A549 treated with DMSO at 1 μM for 4 hours (cell line): ENCODE data around the gene ELOVL2. TPM values are rescaled to one million over a fixed set of nuclear protein-coding genes. Genes with fewer than 3 reads are reported as not detected.

Experiments used
- total RNA-seq: library from RNA; stranded (reverse); fragments of 200-300 nt; extraction: Qiagen RNA extraction; gene quantifications from 5 replicates; pipeline ENCODE4 v1.2.3, GENCODE V29; 2022; ENCODE audit warnings: low read depth

The ELOVL2 gene, protein sequence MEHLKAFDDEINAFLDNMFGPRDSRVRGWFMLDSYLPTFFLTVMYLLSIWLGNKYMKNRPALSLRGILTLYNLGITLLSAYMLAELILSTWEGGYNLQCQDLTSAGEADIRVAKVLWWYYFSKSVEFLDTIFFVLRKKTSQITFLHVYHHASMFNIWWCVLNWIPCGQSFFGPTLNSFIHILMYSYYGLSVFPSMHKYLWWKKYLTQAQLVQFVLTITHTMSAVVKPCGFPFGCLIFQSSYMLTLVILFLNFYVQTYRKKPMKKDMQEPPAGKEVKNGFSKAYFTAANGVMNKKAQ
- total RNA-seq, result 6.3 to 9.1 TPM (median 7.9 TPM) in 5 replicates

DNA sequence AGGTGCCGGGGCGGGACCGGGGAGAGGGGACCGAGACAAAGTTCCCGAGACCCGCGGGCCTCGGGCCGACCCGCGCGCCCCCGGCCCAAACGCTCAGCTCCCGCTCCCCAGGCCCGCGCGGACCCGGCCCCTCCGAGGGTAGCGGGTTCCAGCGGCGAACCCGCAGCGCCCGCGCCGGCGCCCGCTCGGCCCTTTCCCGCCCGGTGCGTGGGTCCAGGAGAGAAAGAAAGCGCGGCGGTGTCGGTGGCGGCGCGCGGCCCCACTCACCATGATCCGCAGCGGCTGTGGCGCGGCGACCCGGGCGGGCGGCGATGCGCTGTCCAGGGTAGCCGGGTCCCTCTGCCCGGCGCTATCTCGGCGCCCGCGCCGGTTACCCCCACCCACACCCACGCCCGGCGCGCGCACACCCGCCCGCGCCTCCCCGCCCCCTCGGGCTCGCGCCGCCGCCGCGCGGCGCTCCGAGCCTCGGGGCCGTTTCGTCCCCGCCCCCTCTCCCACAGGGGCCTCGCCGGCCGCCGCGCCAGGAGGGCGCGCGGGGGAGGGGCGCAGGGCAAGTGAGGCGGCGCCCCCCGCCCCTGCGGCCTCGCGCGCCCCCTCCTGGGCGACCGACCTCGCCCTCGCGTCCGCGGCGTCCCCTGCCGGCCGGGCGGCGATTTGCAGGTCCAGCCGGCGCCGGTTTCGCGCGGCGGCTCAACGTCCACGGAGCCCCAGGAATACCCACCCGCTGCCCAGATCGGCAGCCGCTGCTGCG is at the start of gene ELOVL2:
Gene ELOVL2, minus strand, starts transcription at position 345 of the 751 bp plus-strand sequence. Its CDS starts 75 bp downstream, at position 270.

Other genes starting within 250 kb of the ELOVL2 start
- 0.13 to 0.21 TPM (median 0.15 TPM) in 5 replicates for gene MAK, start 205.8 kb downstream of the ELOVL2 start, total RNA-seq
- gene GCM2, start 162.3 kb downstream of the ELOVL2 start, total RNA-seq, result 0.03 TPM in 1 of 5 replicates, not detected in the others
- 1.8 to 3.3 TPM (median 3.1 TPM) in 5 replicates for gene SYCP2L, start 157.3 kb downstream of the ELOVL2 start, total RNA-seq
- gene SMIM13, start 49.5 kb upstream of the ELOVL2 start, total RNA-seq, result 12.7 to 19.5 TPM (median 17.1 TPM) in 5 replicates
- not detected in 5 replicates for gene ERVFRD-1, start 67.4 kb upstream of the ELOVL2 start, total RNA-seq
- 31.3 to 43.6 TPM (median 38.0 TPM) in 5 replicates for gene NEDD9, start 188.4 kb upstream of the ELOVL2 start, total RNA-seq